IPS DF 6.9 (cell line): ENCODE data around the gene CHN2.

Experiments used
- DNase-seq: peaks from one replicate; pipeline ENCODE4 v3.0.0-alpha.2; 2013; ENCODE audit warnings: low read depth, low spot score
- H3K27ac ChIP-seq: one replicate; pipeline ENCODE4 v1.5.1; 2013; ENCODE audit warnings: low read length, control low read depth
- H3K27me3 ChIP-seq: 2 replicates; pipeline ENCODE4 v1.6.1; 2013; ENCODE audit warnings: mild to moderate bottlenecking, low read length; ENCODE audit not compliant: control insufficient read depth, insufficient read depth
- H3K36me3 ChIP-seq: 2 replicates; pipeline ENCODE4 v1.6.1; 2013; ENCODE audit warnings: low read length; ENCODE audit not compliant: control insufficient read depth, insufficient read depth
- H3K4me1 ChIP-seq: 2 replicates; pipeline ENCODE4 v1.6.1; 2013; ENCODE audit warnings: low read length; ENCODE audit not compliant: control insufficient read depth, insufficient read depth
- H3K4me3 ChIP-seq: 2 replicates; pipeline ENCODE4 v1.5.1; 2013; ENCODE audit warnings: mild to moderate bottlenecking, low read length
- H3K9me3 ChIP-seq: 2 replicates; pipeline ENCODE4 v1.6.1; 2013; ENCODE audit warnings: low read length, inconsistent platforms; ENCODE audit not compliant: control insufficient read depth, insufficient read depth
- WGBS: extraction: QIAGEN DNeasy Blood & Tissue Kit; methylation state at CpG from one replicate; pipeline ENCODE4 v1.1.7; 2013; ENCODE audit warnings: mixed read lengths, missing lambda C conversion rate; ENCODE audit not compliant: insufficient read length, insufficient coverage; 5-methylcytosine and 5-hydroxymethylcytosine counted together

Gene CHN2

GRCh38 chr7:29372351-29373090, 177.9 kb downstream of the CHN2 start:
- no peak for DNase-seq
- Histone ChIP-seq H3K27ac (no peak overlapping the region), H3K36me3 (no peaks in the 10 kb centered on the region), H3K9me3 (no peaks in the 10 kb centered on the region), H3K4me1 (peaks cover 2% of the 10 kb centered on the region; the same call in 1 of the 2 replicates), H3K4me3 (no peak overlapping the region), H3K27me3 (no peaks in the 10 kb centered on the region)
- WGBS: no CpG with 5 or more reads among the region's 3 CpGs

DNA sequence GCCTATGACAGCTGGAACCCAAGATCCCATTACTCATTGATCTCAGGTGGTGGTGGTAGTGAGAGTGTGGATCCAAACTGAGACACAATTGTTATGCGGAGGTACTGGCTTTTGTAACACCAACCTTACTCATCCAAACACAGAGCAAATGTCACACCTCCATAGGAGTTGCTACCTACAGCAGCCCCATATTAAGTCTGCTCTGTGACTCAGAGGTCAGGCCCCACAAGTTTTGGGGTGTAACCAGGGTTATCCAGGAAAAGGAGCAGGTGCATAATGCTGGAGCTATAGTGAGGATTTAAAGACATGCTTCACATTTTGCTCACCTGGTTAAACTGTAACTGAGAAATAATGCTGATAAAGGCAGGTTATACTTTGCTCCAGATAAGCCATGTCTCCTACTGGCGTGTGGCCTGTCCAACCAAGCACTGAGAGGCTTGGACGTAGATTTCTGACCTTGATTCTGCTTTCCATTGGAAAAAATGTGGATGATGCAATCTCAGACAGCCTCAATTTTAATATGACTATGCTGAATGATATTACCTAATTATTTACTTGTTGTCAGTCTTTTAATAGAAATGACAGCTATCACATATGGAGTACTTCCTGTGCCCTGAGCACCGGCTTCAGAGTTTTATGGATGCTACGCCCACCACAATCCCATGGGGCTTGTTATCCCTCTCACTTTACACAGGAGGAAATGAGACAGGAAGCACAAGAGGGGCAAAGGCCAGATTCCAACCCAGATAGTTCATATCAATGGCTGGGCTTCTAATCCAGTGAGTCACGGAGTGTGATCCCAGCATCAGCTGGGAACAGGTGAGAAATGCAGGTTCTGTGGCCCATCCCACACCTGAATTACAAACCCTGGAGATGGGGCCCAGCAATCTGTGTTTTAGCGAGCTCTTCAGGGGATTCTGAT, 181.3 kb downstream of the CHN2 start:
- no CpG with 5 or more reads among the region's 7 CpGs for WGBS
- peaks cover 2% of the 10 kb centered on the region; the same call in 1 of the 2 replicates for H3K4me1 ChIP-seq

GRCh38 chr7:29377718-29378117, 183.1 kb downstream of the CHN2 start:
- DNase-seq: no peak

More for the DNA sequence above, 181.3 kb downstream of the CHN2 start:
- no peak for DNase-seq
- Histone ChIP-seq H3K9me3 (no peaks in the 10 kb centered on the region), H3K27me3 (no peaks in the 10 kb centered on the region), H3K27ac (no peak overlapping the region), H3K4me3 (no peak overlapping the region), H3K36me3 (no peaks in the 10 kb centered on the region)

DNA sequence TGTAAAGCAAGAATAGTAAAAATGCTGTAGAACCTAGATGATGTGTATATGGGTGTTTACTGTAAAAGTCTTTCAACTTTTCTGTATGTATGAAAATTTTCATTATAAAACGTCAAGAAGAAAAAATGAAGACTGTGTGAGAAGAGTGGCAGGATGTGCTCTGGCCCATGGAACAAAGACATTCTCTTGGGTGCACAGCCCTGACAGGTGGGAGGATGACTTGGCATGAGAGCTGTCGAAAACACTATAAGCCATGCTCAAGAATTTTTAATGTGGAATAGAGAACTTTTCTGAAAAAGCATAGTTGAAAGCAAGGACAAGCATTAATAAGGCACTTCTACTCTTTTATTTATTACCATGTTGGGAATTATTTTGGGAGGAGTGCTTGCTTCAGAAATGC, 185.0 kb downstream of the CHN2 start:
- Histone ChIP-seq H3K27me3 (no peaks in the 10 kb centered on the region), H3K9me3 (no peaks in the 10 kb centered on the region), H3K4me1 (peaks cover 2% of the 10 kb centered on the region; the same call in 1 of the 2 replicates), H3K27ac (no peak overlapping the region), H3K36me3 (no peaks in the 10 kb centered on the region), H3K4me3 (no peak overlapping the region)
- no peak for DNase-seq
- no CpG with 5 or more reads among the region's 2 CpGs for WGBS

More at GRCh38 chr7:29377718-29378117, 183.1 kb downstream of the CHN2 start:
- Histone ChIP-seq H3K27ac (no peak overlapping the region), H3K9me3 (no peaks in the 10 kb centered on the region), H3K4me3 (no peak overlapping the region), H3K36me3 (no peaks in the 10 kb centered on the region), H3K27me3 (no peaks in the 10 kb centered on the region), H3K4me1 (peaks cover 2% of the 10 kb centered on the region; the same call in 1 of the 2 replicates)
- WGBS: no CpG with 5 or more reads among the region's 4 CpGs

DNA sequence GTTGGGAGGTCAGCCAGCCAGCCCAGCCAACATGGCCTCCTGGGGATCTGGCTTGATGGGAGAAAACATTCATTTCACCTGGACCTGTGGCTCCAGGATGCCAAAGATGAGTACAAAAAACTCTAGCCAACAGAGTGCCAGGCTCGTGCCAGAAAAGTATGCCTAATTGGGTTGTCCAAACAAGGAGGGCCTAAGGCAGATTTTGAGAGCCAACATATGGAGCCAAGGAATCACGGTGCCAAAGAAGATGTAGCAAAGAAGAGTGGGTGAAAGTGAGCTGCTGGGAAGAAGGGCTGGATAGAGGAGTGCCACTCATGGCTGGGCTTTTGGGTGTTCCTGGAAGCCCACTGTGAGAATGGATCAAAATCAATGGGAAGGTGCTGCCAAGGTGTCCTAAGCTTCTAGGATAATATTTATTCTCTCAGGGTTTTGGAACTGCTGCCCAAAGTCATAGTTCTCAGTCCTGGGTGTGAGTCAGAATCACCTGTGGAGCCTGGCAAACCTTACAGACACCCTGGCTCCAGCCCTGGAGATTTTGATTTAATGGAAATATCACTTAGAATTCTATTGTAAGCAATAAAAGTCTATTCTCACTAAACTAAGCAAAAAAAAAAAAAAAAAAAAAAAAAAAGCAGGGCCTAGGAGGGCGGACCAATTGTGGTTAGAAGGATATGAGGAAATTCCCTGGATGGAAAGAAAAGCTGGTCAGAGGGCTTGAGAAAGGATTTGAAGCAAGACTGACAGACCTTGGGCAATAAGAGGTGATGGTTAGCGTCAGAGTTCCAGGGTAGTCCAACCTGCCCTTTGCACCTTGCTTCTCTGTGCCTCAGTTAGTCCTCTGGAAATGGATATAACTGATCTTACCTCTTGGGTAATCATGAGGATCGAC, 186.9 kb downstream of the CHN2 start:
- Histone ChIP-seq H3K9me3 (no peaks in the 10 kb centered on the region), H3K27me3 (no peaks in the 10 kb centered on the region), H3K27ac (no peak overlapping the region), H3K4me1 (no peaks in the 10 kb centered on the region), H3K4me3 (no peak overlapping the region), H3K36me3 (no peaks in the 10 kb centered on the region)
- WGBS: no CpG with 5 or more reads among the region's 5 CpGs
- no peak for DNase-seq

- WGBS: no CpG with 5 or more reads among the region's 2 CpGs
- H3K27me3 ChIP-seq: no peaks in the 10 kb centered on the region
- H3K4me1 ChIP-seq: no peaks in the 10 kb centered on the region
- H3K4me3 ChIP-seq: no peak overlapping the region
- H3K9me3 ChIP-seq: no peaks in the 10 kb centered on the region
- no peak overlapping the region for H3K27ac ChIP-seq
- DNase-seq: no peak
- no peaks in the 10 kb centered on the region for H3K36me3 ChIP-seq
Observed at GRCh38 chr7:29384277-29384676, 189.7 kb downstream of the CHN2 start.

- Histone ChIP-seq H3K36me3 (no peaks in the 10 kb centered on the region), H3K27ac (no peak overlapping the region), H3K4me3 (no peak overlapping the region), H3K9me3 (no peaks in the 10 kb centered on the region), H3K4me1 (no peaks in the 10 kb centered on the region), H3K27me3 (no peaks in the 10 kb centered on the region)
- DNase-seq: no peak
- WGBS: no CpG with 5 or more reads among the region's 4 CpGs
Observed at GRCh38 chr7:29385214-29385814, 190.7 kb downstream of the CHN2 start.

DNA sequence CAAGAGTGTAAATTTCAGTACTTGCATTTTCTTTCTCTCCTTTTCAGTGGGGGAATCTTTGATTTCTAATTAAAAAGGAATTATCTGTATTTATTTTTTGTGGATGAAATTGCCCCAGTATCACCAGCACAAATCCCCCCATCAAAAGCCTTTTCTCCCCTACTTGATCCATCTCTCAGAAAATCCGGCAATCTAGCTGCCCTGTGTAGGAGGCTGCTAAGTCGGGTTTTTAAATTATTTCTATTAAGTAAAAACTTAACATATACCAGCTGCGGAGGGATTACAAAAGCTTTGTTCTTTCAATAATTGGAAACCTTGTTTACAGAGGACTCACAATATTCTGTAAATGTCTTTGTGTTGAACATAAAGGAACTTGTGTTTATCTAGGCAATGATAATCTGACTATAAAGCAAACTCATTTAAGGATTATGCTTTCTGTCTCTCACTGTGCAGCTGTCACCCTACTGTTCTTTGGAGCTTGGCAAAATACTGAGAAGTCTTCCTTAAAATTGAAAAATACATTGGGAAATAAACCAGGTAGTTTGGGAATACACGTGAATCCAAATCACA, 191.7 kb downstream of the CHN2 start:
- no peaks in the 10 kb centered on the region for H3K9me3 ChIP-seq
- H3K27ac ChIP-seq: no peak overlapping the region
- H3K36me3 ChIP-seq: no peaks in the 10 kb centered on the region
- WGBS: no CpG with 5 or more reads among the region's 4 CpGs
- DNase-seq: no peak
- no peak overlapping the region for H3K4me3 ChIP-seq
- H3K27me3 ChIP-seq: no peaks in the 10 kb centered on the region
- no peaks in the 10 kb centered on the region for H3K4me1 ChIP-seq

DNA sequence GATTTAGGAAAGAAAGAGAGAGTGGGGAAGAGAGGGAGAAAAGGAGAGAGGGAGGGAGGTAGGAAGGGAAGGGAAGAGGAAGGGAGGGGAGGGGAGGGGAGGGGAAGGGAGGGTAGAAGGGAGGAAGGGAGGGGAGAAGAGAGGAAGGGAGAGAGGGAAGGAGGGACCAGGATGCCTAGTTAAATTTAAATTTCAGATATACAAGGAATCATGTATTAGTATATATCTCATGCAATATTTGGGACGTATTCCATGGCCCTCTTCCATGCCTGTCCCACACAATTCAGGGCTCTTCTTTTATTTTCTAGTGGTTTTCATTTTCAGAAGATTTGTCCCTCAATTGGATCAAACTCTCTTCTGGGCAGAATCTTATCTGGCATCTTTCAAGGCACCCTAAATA, 196.7 kb downstream of the CHN2 start:
- H3K36me3 ChIP-seq: no peaks in the 10 kb centered on the region
- DNase-seq: no peak
- no CpG with 5 or more reads among the region's 1 CpG for WGBS
- no peaks in the 10 kb centered on the region for H3K4me1 ChIP-seq
- H3K27me3 ChIP-seq: no peaks in the 10 kb centered on the region
- no peak overlapping the region for H3K4me3 ChIP-seq
- H3K27ac ChIP-seq: no peak overlapping the region
- no peaks in the 10 kb centered on the region for H3K9me3 ChIP-seq
